ENCODE results near the gene RFPL3.
"Not testable (repeated sequence)": the region's sequence is repeated elsewhere in the genome, so short reads cannot be mapped to it uniquely, and the experiment has no call there.

Gene RFPL3

DNA sequence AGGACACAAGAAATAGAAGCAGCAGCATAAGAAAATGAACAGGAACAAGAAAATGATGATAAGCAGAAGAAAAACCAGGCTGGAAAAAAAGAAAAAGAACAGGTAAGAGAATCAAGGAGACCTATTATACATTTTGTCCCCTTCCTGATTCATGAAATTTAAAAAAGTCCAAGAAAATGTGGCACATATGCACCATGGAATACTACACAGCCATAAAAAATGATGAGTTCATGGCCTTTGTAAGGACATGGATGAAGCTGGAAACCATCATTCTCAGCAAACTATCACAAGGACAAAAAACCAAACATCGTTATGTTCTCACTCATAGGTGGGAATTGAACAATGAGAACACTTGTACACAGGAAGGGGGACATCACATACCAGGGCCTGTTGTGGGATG is 5.8 kb upstream of the RFPL3 start:
- not testable (repeated sequence) for DNase-seq; H3K4me1 ChIP-seq (ENCODE audit: control insufficient read depth, insufficient read depth, low read length, poor library complexity, severe bottlenecking); H3K27ac ChIP-seq (ENCODE audit: insufficient read depth, low read length, poor library complexity, severe bottlenecking); H3K36me3 ChIP-seq (ENCODE audit: control insufficient read depth, insufficient read depth, low read length); H3K9me3 ChIP-seq (ENCODE audit: control insufficient read depth, low read length); H3K27me3 ChIP-seq (replicated peaks; ENCODE audit: control insufficient read depth, insufficient read depth, low read length, poor library complexity, severe bottlenecking); H3K4me3 ChIP-seq (ENCODE audit: insufficient read depth, low read depth, low read length, poor library complexity, severe bottlenecking)

DNA sequence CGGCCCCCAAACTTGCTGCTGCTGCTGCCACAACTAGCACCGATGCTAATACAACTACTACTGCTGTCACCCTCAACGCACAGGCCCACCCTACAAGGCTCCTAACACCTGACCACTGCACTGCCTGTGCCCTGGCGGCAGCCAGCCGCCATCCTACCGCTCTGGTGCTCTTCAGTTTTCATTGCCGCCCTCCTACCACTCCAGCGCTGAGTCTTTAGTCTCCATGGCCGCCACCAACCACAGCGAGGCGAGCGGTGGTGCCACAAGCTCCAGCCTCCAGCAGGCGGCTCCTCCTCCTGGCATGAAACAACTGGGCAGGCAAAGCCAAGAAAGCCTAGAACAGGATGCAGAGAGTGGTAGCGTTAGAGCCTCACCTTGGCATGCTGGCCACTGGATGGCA is 5.0 kb upstream of the RFPL3 start:
- Histone ChIP-seq H3K4me3 (ENCODE audit: insufficient read depth, low read depth, low read length, poor library complexity, severe bottlenecking) (no peak overlapping the region), H3K27ac (ENCODE audit: insufficient read depth, low read length, poor library complexity, severe bottlenecking) (no peak overlapping the region), H3K36me3 (ENCODE audit: control insufficient read depth, insufficient read depth, low read length) (no peaks in the 10 kb centered on the region), H3K4me1 (ENCODE audit: control insufficient read depth, insufficient read depth, low read length, poor library complexity, severe bottlenecking) (no peaks in the 10 kb centered on the region), H3K9me3 (ENCODE audit: control insufficient read depth, low read length) (no peaks in the 10 kb centered on the region), H3K27me3 (replicated peaks; ENCODE audit: control insufficient read depth, insufficient read depth, low read length, poor library complexity, severe bottlenecking) (no peaks in the 10 kb centered on the region)
- no peak for DNase-seq

GRCh38 chr22:32353292-32353691 is 4.4 kb upstream of the RFPL3 start:
- no peaks in the 10 kb centered on the region for H3K36me3 ChIP-seq (ENCODE audit: control insufficient read depth, insufficient read depth, low read length)
- H3K27ac ChIP-seq (ENCODE audit: insufficient read depth, low read length, poor library complexity, severe bottlenecking), result no peak overlapping the region
- H3K4me3 ChIP-seq (ENCODE audit: insufficient read depth, low read depth, low read length, poor library complexity, severe bottlenecking), result no peak overlapping the region
- DNase-seq, result no peak
- no peaks in the 10 kb centered on the region for H3K4me1 ChIP-seq (ENCODE audit: control insufficient read depth, insufficient read depth, low read length, poor library complexity, severe bottlenecking)
- H3K27me3 ChIP-seq (replicated peaks; ENCODE audit: control insufficient read depth, insufficient read depth, low read length, poor library complexity, severe bottlenecking), result no peaks in the 10 kb centered on the region
- no peaks in the 10 kb centered on the region for H3K9me3 ChIP-seq (ENCODE audit: control insufficient read depth, low read length)

DNA sequence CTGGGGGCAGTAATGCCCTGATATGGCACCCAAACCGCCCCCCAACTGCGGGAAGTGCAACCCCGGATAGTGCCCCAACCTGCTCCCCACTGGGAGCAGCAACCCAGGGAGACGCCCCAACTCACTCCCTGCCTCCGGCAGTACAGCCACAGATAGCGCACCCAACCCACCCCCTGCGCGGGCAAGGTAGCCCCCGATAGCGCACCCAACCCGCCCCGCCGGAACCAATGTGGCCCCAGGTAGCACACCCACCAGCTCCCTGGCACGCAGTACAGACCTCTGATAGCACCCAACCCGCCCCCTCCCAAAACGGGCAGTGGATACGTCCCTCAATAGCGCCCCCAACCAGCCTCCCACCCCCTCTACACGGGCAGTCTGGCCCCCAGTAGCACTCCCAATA is 3.8 kb upstream of the RFPL3 start:
- DNase-seq, result no peak
- Histone ChIP-seq H3K36me3 (ENCODE audit: control insufficient read depth, insufficient read depth, low read length) (no peaks in the 10 kb centered on the region), H3K27me3 (replicated peaks; ENCODE audit: control insufficient read depth, insufficient read depth, low read length, poor library complexity, severe bottlenecking) (no peaks in the 10 kb centered on the region), H3K9me3 (ENCODE audit: control insufficient read depth, low read length) (no peaks in the 10 kb centered on the region), H3K4me3 (ENCODE audit: insufficient read depth, low read depth, low read length, poor library complexity, severe bottlenecking) (no peak overlapping the region), H3K4me1 (ENCODE audit: control insufficient read depth, insufficient read depth, low read length, poor library complexity, severe bottlenecking) (no peaks in the 10 kb centered on the region), H3K27ac (ENCODE audit: insufficient read depth, low read length, poor library complexity, severe bottlenecking) (no peak overlapping the region)

- no peaks in the 10 kb centered on the region for H3K4me1 ChIP-seq (ENCODE audit: control insufficient read depth, insufficient read depth, low read length, poor library complexity, severe bottlenecking)
- no peaks in the 10 kb centered on the region for H3K9me3 ChIP-seq (ENCODE audit: control insufficient read depth, low read length)
- no peak for DNase-seq
- H3K4me3 ChIP-seq (ENCODE audit: insufficient read depth, low read depth, low read length, poor library complexity, severe bottlenecking), result no peak overlapping the region
- no peaks in the 10 kb centered on the region for H3K36me3 ChIP-seq (ENCODE audit: control insufficient read depth, insufficient read depth, low read length)
- H3K27ac ChIP-seq (ENCODE audit: insufficient read depth, low read length, poor library complexity, severe bottlenecking), result no peak overlapping the region
- H3K27me3 ChIP-seq (replicated peaks; ENCODE audit: control insufficient read depth, insufficient read depth, low read length, poor library complexity, severe bottlenecking), result no peaks in the 10 kb centered on the region
Measured at GRCh38 chr22:32354360-32355351, 3.0 kb upstream of the RFPL3 start.

DNA sequence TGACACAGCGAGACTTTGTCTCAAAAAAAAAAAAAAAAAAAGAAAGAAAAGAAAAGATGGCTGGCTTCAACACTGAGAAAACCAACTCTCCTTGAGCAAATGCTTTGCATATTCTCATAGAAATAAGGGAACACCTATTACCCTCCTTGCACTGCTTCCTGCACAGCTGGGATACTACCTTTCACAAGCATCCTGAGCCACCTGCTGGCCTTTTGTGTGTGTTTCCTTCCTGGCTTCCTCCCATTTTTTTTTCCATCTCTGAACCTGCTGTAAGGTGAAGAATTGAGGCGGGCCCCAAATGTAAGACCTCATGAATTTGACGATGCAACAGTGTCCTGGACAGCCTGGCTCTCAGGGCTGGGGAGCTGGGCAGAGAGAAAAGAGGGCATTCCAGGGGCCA is 1.9 kb upstream of the RFPL3 start:
- H3K36me3 ChIP-seq (ENCODE audit: control insufficient read depth, insufficient read depth, low read length), result no peaks in the 10 kb centered on the region

GRCh38 chr22:32360096-32360495 is 2.4 kb downstream of the RFPL3 start:
- H3K4me1 ChIP-seq (ENCODE audit: control insufficient read depth, insufficient read depth, low read length, poor library complexity, severe bottlenecking); DNase-seq: not testable (repeated sequence)

More for the DNA sequence above, 1.9 kb upstream of the RFPL3 start:
- Histone ChIP-seq H3K4me1 (ENCODE audit: control insufficient read depth, insufficient read depth, low read length, poor library complexity, severe bottlenecking) (no peaks in the 10 kb centered on the region), H3K9me3 (ENCODE audit: control insufficient read depth, low read length) (no peaks in the 10 kb centered on the region), H3K27me3 (replicated peaks; ENCODE audit: control insufficient read depth, insufficient read depth, low read length, poor library complexity, severe bottlenecking) (no peaks in the 10 kb centered on the region), H3K4me3 (ENCODE audit: insufficient read depth, low read depth, low read length, poor library complexity, severe bottlenecking) (no peak overlapping the region), H3K27ac (ENCODE audit: insufficient read depth, low read length, poor library complexity, severe bottlenecking) (no peak overlapping the region)
- no peak for DNase-seq

GRCh38 chr22:32361257-32361656 is 3.6 kb downstream of the RFPL3 start:
- no peak for DNase-seq
- Histone ChIP-seq H3K36me3 (ENCODE audit: control insufficient read depth, insufficient read depth, low read length) (no peaks in the 10 kb centered on the region), H3K9me3 (ENCODE audit: control insufficient read depth, low read length) (no peaks in the 10 kb centered on the region), H3K27me3 (replicated peaks; ENCODE audit: control insufficient read depth, insufficient read depth, low read length, poor library complexity, severe bottlenecking) (no peaks in the 10 kb centered on the region), H3K27ac (ENCODE audit: insufficient read depth, low read length, poor library complexity, severe bottlenecking) (no peak overlapping the region), H3K4me3 (ENCODE audit: insufficient read depth, low read depth, low read length, poor library complexity, severe bottlenecking) (no peak overlapping the region), H3K4me1 (ENCODE audit: control insufficient read depth, insufficient read depth, low read length, poor library complexity, severe bottlenecking) (no peaks in the 10 kb centered on the region)

More at GRCh38 chr22:32360096-32360495, 2.4 kb downstream of the RFPL3 start:
- not testable (repeated sequence) for H3K27ac ChIP-seq (ENCODE audit: insufficient read depth, low read length, poor library complexity, severe bottlenecking); H3K9me3 ChIP-seq (ENCODE audit: control insufficient read depth, low read length); H3K27me3 ChIP-seq (replicated peaks; ENCODE audit: control insufficient read depth, insufficient read depth, low read length, poor library complexity, severe bottlenecking); H3K4me3 ChIP-seq (ENCODE audit: insufficient read depth, low read depth, low read length, poor library complexity, severe bottlenecking); H3K36me3 ChIP-seq (ENCODE audit: control insufficient read depth, insufficient read depth, low read length)

DNA sequence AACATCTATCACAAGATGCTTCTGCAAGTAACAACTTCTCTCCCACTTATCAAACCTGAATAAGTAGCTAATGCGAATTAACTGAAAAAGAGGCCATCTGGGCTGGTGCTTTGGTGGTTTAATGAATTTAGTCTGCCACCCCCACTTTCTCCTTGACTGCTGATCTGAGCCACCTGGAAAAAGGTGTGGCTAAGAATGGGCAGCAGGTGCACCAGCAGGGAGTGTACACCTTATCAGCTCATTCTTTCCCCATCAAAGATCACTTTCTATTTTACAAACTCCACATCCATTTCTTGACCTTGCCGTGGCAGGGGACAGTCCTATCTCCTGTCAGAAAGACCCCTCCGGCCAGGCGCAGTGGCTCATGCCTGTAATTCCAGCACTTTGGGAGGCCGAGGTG is 6.5 kb downstream of the RFPL3 start:
- no peak for DNase-seq
- no peak overlapping the region for H3K27ac ChIP-seq (ENCODE audit: insufficient read depth, low read length, poor library complexity, severe bottlenecking)
- no peaks in the 10 kb centered on the region for H3K9me3 ChIP-seq (ENCODE audit: control insufficient read depth, low read length)
- H3K27me3 ChIP-seq (replicated peaks; ENCODE audit: control insufficient read depth, insufficient read depth, low read length, poor library complexity, severe bottlenecking), result no peaks in the 10 kb centered on the region
- no peaks in the 10 kb centered on the region for H3K36me3 ChIP-seq (ENCODE audit: control insufficient read depth, insufficient read depth, low read length)
- no peaks in the 10 kb centered on the region for H3K4me1 ChIP-seq (ENCODE audit: control insufficient read depth, insufficient read depth, low read length, poor library complexity, severe bottlenecking)
- no peak overlapping the region for H3K4me3 ChIP-seq (ENCODE audit: insufficient read depth, low read depth, low read length, poor library complexity, severe bottlenecking)

- Histone ChIP-seq H3K4me1 (ENCODE audit: control insufficient read depth, insufficient read depth, low read length, poor library complexity, severe bottlenecking) (no peaks in the 10 kb centered on the region), H3K9me3 (ENCODE audit: control insufficient read depth, low read length) (no peaks in the 10 kb centered on the region), H3K27ac (ENCODE audit: insufficient read depth, low read length, poor library complexity, severe bottlenecking) (no peak overlapping the region), H3K36me3 (ENCODE audit: control insufficient read depth, insufficient read depth, low read length) (no peaks in the 10 kb centered on the region), H3K27me3 (replicated peaks; ENCODE audit: control insufficient read depth, insufficient read depth, low read length, poor library complexity, severe bottlenecking) (no peaks in the 10 kb centered on the region), H3K4me3 (ENCODE audit: insufficient read depth, low read depth, low read length, poor library complexity, severe bottlenecking) (no peak overlapping the region)
- no peak for DNase-seq
Measured at GRCh38 chr22:32375678-32376450, 18.2 kb downstream of the RFPL3 start.

Measured in effector memory CD4-positive, alpha-beta T cell (primary cell).